Measurements from ENCODE around the gene TAF3.

The TAF3 gene

DNA sequence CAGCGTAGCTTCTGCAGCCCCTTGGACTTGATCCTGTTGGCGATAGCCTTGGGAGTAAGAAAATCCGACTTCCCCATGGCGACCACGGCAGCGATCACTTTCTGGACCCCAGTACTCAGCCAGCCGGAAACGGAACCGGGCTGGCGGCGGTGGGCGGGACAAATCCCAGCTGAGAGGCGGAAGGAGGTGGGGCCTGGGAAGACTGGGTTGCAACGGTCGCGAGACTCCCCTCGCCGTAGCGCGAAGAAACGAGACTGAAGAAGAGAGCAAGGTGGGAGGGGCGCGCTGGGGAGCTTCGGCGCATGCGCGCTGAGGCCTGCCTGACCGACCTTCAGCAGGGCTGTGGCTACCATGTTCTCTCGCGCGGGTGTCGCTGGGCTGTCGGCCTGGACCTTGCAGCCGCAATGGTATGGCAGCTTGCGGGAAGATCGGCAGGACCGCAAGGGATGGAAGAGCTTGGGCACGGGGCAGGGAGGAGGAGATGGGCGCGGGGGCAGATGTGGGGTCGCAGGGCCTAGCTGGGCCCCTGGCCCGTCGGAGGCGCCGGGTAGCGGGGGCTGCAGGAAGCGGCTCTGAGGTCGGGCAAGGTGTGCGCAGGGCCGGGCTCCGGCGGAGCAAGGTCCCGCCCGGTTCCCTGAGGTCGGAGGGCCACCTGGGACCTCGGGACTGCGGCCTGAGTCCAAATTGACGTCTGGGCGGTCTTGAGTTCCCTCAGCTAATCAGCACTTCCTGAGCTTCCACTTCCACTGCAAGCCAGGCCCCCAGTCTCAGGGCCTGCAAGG, 30.3 kb upstream of the TAF3 start, which contains the start of the genes ATP5F1C and KIN:
ATP5F1C (plus strand) TSS at position 321 of the 782 bp plus-strand sequence; CDS start at position 352, 31 bp downstream.
KIN (minus strand) TSS at position 137 of the 782 bp plus-strand sequence; CDS start at position 77, 60 bp downstream.
- TF ChIP-seq, protein P1, sequence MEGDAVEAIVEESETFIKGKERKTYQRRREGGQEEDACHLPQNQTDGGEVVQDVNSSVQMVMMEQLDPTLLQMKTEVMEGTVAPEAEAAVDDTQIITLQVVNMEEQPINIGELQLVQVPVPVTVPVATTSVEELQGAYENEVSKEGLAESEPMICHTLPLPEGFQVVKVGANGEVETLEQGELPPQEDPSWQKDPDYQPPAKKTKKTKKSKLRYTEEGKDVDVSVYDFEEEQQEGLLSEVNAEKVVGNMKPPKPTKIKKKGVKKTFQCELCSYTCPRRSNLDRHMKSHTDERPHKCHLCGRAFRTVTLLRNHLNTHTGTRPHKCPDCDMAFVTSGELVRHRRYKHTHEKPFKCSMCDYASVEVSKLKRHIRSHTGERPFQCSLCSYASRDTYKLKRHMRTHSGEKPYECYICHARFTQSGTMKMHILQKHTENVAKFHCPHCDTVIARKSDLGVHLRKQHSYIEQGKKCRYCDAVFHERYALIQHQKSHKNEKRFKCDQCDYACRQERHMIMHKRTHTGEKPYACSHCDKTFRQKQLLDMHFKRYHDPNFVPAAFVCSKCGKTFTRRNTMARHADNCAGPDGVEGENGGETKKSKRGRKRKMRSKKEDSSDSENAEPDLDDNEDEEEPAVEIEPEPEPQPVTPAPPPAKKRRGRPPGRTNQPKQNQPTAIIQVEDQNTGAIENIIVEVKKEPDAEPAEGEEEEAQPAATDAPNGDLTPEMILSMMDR (IDR thresholded peaks at IDR 0.05) = no peak
- Histone ChIP-seq H3K27ac (peak within 1 kb of the TSS; percentile 81 to 87), H3K4me3 (peak within 1 kb of the TSS; percentile 86)
- peak; percentile 98 for DNase-seq (ENCODE audit: low spot score)

DNA sequence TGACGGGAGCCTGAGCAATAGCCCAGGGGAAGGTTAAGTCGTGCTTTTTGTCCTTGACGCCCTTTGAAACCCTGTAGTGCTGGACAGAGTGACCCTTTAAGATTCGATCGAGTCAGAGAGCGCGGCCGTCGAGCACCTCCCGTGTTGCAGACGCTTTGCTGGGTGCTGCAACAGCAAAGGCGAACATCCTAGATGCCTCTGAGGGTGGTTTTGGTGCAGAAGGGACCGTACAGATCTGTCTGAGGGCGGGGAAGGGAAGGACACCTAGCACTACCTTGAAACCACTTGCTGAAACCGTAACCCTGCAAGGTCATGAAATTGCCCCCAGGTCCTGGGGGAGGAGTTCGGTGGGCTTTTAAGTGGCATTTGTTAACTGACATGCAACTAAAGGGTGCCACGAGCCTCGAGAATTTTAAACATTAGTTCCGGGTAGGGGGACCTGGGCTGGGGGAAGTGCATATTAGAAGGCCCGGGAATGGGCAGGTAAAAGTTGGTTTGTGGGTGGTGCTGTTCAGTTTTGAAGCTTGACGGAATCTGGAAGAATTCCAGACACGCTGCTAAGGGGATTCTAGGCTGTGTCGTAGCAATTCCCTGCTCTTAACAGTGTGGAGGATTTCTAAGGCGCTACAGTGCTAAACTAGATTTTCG, 29.5 kb upstream of the TAF3 start:
- Histone ChIP-seq H3K4me3 (peak overlapping the region; percentile 86), H3K27ac (peak overlapping the region; percentile 81 to 87)
- TF ChIP-seq, protein P1 (IDR thresholded peaks at IDR 0.05) = no peak
- no peak for DNase-seq (ENCODE audit: low spot score)

DNA sequence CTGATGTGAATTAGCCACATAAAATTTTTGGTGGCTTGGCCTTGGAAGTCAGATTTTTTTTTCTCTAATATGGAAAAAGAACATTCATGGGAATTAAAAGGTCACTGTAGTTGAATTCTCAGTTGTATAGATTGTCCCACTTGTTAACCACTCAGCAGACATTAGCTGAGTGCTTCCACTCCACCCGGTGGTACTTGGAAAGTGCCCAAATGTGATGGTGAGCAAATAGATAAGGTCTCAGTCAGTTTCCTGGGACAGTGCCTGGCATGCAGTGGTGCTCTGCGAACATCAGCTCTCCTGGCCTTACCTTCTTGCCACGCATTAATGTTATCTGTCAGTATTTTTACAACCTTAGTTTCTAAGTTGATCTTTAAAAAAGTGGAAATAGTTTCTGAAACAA, 28.9 kb upstream of the TAF3 start:
- peak overlapping the region; percentile 86 for H3K4me3 ChIP-seq
- no peak overlapping the region for H3K27ac ChIP-seq
- DNase-seq (ENCODE audit: low spot score) = no peak
- TF ChIP-seq, protein P1 (IDR thresholded peaks at IDR 0.05) = no peak

DNA sequence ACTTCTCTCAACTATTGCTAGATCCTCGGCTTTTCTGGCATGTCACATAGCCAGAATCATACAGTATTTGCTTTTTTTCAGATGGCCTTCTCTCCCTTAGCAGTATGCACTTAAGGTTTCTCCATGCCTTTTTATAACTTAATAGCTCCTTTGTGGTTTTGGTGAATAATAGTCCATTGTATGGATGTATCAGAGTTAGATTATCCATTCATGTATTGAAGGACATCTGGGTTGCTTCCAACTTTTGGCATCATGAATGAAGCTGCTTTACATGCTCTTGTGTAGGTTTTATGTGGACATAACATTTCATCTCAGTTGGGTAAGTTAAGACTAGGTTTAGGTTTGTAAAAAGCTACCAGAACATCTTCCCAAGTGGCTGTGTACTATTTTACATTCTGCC, 25.8 kb upstream of the TAF3 start:
- H3K27ac ChIP-seq = no peak overlapping the region
- no peak for DNase-seq (ENCODE audit: low spot score)
- no peak overlapping the region for H3K4me3 ChIP-seq

DNA sequence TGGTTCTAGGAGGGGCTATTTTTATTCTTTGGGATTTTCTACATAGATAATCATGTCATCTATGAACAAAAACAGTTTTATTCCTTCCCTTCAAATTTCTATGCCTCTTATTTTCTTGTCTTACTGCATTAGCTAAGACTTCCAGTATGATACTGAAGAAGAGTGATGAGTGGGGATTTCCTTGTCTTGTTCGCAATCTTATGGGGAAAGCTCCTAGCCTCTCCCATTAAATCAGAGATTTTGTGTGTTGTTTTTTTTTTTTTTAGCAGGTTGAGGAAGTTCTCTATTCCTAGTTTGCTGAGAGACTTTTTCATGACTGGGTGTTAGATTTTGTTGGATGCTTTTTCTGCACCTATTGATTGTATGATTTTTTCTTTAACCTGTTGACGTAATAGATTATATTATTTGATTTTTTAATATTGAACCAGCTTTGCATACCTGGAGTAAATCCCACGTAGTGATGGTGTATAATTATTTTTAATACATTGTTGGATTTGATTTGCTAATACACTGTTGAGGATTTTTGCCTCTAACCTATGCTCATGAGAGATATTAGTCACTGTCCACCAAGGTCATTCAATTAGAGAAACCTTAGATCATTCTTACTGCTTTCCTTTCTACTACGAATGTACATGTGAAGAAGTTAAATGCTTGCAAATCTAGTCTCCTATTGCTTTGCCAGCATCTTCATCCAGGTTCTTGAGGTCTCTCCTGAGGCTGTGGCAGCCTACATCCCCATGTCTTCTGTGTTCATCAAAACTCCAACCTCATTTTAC, 23.9 kb upstream of the TAF3 start:
- no peak overlapping the region for H3K27ac ChIP-seq
- DNase-seq (ENCODE audit: low spot score) = no peak
- no peak overlapping the region for H3K4me3 ChIP-seq
- TF ChIP-seq, protein P1 (IDR thresholded peaks at IDR 0.05) = no peak

More for the DNA sequence above, 25.8 kb upstream of the TAF3 start:
- TF ChIP-seq, protein P1 (IDR thresholded peaks at IDR 0.05) = no peak

DNA sequence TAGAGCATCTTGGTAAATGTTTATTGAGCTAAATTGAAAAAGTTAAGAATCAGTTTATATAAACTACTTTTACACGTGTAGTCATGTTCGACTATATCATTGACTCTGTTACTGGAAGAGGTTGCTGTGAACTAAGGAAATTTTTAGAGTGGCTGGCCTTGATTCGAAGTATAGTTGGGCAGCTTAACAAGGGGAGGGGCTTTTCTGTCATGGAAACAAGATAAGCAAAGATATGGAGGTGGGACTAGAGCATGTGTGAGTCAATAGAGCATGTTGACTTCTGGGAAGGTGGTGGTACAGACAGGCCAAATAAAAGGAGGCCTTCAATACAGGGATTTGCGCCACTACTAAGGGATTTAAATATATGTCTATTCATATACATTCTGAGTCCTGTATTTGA, 22.7 kb upstream of the TAF3 start:
- no peak overlapping the region for H3K27ac ChIP-seq
- no peak for DNase-seq (ENCODE audit: low spot score)
- no peak overlapping the region for H3K4me3 ChIP-seq
- TF ChIP-seq, protein P1 (IDR thresholded peaks at IDR 0.05) = no peak

Measured in coronary artery (tissue), 2 donors.